Activated CD4-positive, alpha-beta T cell treated with anti-CD3 and anti-CD28 coated beads, Interleukin-2, amount 50 U/mL, for 4 hours (primary cell): ENCODE measurements around the gene RPL28.
A peak's percentile ranks its signal among the peaks of the same experiment; 100 is the strongest.

Experiments
- DNase-seq, 2 experiments: peaks; one replicate each; pipeline ENCODE4 v3.0.0-alpha.2; 2020

The RPL28 gene

DNA sequence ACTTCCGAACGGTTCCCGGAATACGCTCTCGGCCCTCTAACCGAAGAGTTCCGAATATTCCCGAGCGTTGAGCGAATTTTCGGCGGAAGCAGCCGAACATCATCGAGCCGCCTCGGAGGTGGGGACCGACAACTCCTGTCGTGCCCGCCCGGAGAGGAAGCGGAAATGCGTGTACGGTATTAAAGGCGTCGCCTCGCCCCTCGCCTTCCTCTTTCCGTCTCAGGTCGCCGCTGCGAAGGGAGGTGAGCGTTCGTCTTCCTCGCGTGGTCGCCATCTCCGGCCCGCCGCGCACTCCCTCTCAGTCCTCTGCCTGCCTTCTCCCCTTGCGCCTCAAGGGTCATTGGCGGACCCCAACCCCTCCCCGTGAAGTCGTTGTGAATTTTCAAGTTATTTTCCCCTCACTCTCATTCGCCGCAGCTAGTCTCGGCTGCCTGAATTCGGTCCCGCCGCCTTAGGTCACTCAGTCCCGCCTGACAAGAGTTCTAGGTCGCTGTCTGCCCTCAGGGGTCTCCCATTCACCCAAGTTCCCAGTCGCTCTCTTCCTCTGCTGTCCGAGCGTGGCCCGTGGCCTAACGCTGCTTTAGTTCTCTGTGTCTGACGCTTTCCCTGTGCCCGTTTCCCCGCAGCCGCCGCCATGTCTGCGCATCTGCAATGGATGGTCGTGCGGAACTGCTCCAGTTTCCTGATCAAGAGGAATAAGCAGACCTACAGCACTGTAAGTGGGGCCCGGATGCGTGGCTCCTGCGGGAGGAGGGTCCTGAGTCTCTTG lies at the start of gene RPL28:
TSS of gene RPL28 (plus strand) at position 209 of the 769 bp plus-strand sequence. CDS start at position 635, 426 bp downstream.
- DNase-seq, result peak; percentile 98

GRCh38 chr19:55336101-55336500 lies 49.6 kb upstream of the RPL28 start:
- no peak for DNase-seq

GRCh38 chr19:55339105-55339888 lies 46.4 kb upstream of the RPL28 start, which contains the start of gene KMT5C:
Gene KMT5C (plus strand): TSS chr19:55339876. CDS start chr19:55341937, 2,061 bp downstream.
- DNase-seq, result peak; percentile 100

- no peak for DNase-seq
Observed at GRCh38 chr19:55339889-55340783, 45.6 kb upstream of the RPL28 start.

GRCh38 chr19:55340784-55341147 lies 45.0 kb upstream of the RPL28 start:
- DNase-seq, result no peak

- peak; percentile 43 to 48 for DNase-seq
Observed at GRCh38 chr19:55341171-55341588, 44.6 kb upstream of the RPL28 start.

DNA sequence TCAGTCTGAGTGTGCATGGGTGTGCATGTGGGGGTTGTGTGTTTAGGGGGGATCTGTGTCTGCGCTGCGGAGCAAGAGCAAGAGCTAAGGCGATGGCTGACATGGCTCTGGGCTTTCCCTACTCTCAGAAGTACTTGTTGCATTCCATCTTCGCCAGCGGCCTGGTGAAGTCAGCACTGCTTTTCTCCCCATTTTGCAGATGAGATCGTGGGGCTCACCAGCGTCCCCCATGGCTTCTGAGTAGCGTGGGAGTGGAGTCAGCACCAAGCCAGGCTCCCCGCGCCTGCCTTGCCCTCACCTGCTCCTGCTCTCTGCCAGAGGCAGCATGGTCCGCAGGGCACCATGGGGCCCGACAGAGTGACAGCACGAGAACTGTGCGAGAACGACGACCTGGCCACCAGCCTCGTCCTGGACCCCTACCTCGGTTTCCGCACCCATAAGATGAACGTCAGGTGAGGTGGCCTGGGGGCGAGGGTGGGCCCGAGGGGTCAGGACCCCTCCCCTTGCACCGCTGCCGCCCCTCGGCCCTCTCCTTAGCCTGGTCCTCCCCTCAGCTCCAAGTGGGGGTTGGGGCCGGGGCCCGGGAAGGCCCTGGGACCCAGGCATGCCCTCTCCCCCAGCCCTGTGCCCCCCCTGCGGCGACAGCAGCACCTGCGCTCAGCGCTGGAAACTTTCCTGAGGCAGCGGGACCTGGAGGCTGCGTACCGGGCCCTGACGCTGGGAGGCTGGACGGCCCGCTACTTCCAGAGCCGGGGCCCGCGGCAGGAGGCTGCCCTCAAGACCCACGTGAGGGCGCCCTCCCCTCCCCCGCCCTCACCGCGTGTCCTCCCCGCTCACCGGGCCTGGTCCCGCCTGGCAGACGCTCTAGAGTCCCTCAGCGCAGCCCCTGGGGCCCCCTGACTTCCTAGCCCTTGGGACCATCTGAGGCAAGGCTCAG lies 43.9 kb upstream of the RPL28 start:
- DNase-seq, result no peak

GRCh38 chr19:55344444-55344843 lies 41.3 kb upstream of the RPL28 start:
- no peak for DNase-seq

GRCh38 chr19:55345101-55345817 lies 40.5 kb upstream of the RPL28 start:
- DNase-seq, result no peak

GRCh38 chr19:55345818-55346724 lies 39.7 kb upstream of the RPL28 start:
- no peak for DNase-seq

DNA sequence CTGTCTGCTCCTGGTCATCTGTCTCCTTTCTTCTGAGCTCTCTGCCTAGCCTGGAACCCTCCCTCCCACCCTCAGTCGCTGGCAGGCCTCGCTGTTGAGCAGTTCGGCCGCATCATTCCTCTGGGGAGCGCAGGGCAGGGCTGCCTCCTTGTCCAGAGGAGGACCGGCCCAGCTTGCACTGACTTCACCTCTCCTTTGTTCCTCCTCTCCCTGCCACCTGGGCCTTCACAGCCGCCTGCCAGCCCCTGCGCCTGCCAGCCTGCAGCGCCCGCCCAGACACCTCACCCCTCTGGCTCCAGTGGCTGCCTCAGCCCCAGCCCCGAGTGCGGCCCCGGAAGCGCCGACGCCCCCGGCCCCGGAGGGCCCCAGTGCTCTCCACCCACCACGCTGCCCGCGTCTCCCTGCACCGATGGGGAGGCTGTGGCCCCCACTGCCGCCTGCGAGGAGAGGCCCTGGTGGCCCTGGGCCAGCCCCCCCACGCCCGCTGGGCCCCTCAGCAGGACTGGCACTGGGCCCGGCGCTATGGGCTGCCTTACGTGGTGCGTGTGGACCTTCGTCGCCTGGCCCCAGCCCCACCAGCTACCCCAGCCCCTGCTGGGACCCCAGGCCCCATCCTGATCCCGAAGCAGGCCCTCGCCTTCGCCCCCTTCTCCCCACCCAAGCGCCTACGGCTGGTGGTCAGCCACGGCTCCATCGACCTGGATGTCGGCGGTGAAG lies 38.8 kb upstream of the RPL28 start:
- DNase-seq, result no peak

- no peak for DNase-seq
Observed at GRCh38 chr19:55347442-55348009, 38.2 kb upstream of the RPL28 start.

DNA sequence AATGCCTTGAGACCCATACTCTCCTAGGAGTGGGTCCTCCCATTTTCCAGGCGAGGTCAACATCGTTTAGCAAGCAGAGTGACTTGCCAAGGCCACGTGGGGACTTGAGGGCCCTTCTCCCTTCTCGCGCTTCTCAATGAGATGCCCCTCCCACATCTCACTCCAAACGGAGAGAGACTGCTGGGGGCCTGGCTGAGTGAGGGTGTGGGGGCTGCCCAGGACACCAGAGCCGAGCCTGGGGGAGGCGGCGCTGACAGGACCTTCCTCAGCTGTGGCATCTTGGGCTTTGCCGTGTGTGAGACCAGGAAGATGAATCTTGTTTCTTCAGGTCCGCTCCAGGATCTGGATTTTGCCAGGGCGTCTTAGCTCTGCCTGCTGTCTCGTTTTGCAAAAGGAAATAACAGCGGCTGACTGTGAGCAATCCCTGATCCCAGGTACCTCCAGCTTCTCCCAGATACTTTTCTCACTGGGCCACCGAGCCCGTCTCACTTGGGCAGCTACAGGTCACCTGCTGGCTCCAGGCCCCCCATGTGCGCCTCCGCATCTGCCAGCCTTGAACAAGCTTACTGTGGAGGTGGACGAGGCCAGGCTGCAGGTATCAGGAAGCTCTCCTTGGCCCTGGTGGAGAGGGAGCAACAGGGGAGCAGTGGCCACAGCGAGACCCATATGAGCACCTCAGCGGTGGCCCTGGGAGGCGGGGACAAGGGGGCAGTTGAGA lies 37.3 kb upstream of the RPL28 start:
- DNase-seq, result no peak

DNA sequence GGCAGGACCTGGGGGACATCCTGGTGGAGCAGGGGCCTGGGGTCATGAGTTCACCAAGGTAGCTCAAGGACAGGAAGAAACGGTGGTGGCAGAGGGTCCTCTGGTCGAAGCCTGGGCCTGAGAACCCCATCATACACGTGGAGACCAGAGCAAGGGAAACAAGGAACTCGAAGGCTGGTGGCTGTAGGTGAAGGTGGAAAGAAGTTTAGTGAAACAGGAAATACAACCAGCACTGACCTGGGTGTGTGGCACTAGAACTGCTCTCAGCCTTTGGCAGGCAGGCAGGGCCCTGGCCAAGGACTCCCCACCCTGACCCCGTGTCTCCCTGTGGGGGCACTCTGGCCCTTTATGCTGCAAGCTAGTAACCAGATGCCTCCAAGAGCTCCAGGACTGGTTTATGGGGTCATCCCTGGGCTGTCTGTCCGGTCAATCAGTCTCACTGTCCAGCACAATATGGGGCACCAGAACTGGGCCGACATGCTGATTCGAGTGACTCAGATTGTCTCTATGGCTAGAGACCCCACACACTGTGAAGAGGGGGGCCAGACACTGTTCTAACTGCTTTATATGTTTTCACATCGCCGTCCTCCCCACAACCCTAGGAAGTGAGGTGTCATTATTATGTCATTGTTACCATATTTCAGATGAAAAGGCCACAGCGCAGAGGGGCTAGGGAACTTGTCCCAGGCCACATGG lies 35.0 kb upstream of the RPL28 start:
- no peak for DNase-seq

GRCh38 chr19:55352040-55352439 lies 33.7 kb upstream of the RPL28 start:
- DNase-seq, result no peak

- DNase-seq, result no peak
Observed at GRCh38 chr19:55352549-55353145, 33.1 kb upstream of the RPL28 start.

DNA sequence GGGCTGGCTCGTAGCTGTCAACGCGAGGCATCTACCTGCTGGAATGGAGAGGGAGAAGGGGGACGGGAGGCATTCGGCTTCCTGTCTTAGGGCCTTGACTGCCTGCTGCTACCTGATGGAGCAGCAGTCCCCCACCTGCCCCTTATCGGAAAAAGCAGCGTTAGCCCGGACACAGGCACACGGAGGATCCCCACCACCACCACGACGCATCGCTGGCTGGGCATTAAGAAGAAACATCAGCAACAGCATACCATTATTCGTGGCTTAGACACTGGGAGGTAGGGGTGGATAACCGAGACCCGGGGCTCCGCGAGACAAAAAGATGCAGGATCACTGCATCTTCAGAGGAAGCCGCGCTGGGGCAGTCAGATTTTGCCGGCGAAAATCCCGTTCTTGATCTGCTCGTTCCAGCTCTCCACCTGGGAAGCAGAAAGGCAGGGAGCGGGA lies 32.4 kb upstream of the RPL28 start:
- no peak for DNase-seq
